ENCODE results near the gene SNORC. TPM values are rescaled to one million over a fixed set of nuclear protein-coding genes. Genes with fewer than 3 reads are reported as not detected.

SNORC gene
- total RNA-seq, 4 donors from 2014 or later = 2.5 to 27.2 (median 14.1) TPM

- no peak overlapping the region for H3K4me3 ChIP-seq (ENCODE audit: low read depth, poor library complexity, severe bottlenecking)
- intact Hi-C loops (cut with DNase I; ENCODE audit: low total_unique reads) = no loop called here
- peak in 1 of 2 donors; percentile 80 for DNase-seq (ENCODE audit: low spot score in 2 of 2)
- TF ChIP-seq POLR2A (IDR thresholded peaks at IDR 0.05) = no peak
- TF ChIP-seq CTCF (IDR thresholded peaks at IDR 0.05) = no peak
- WGBS, 2 donors = 79 to 83% methylated on average over 17 of the region's 17 CpGs
These were observed 10.8 kb downstream of the SNORC start for GRCh38 chr2:232880764-232881351.

- TF ChIP-seq POLR2A (IDR thresholded peaks at IDR 0.05) (no peak), CTCF (IDR thresholded peaks at IDR 0.05) (no peak)
- 91 to 96% methylated on average over 17 of the region's 17 CpGs for WGBS, 2 donors
- peak in 1 of 2 donors; percentile 63 for DNase-seq (ENCODE audit: low spot score in 2 of 2)
- no peak overlapping the region for H3K4me3 ChIP-seq (ENCODE audit: low read depth, poor library complexity, severe bottlenecking)
- intact Hi-C loops (cut with DNase I; ENCODE audit: low total_unique reads) = no loop called here
These were observed 12.0 kb downstream of the SNORC start for GRCh38 chr2:232882085-232882484.

GRCh38 chr2:232882505-232883115, 12.5 kb downstream of the SNORC start:
- intact Hi-C loops (cut with DNase I; ENCODE audit: low total_unique reads) = no loop called here
- 92% methylated on average over 20 of the region's 20 CpGs for WGBS, 2 donors
- TF ChIP-seq CTCF (IDR thresholded peaks at IDR 0.05) = no peak
- TF ChIP-seq POLR2A (IDR thresholded peaks at IDR 0.05) = no peak

GRCh38 chr2:232883116-232883721, 13.2 kb downstream of the SNORC start:
- intact Hi-C loops (cut with DNase I; ENCODE audit: low total_unique reads) = no loop called here
- DNase-seq (ENCODE audit: low spot score in 2 of 2) = peak in 1 of 2 donors; percentile 84
- WGBS, 2 donors = 93 to 94% methylated on average over 26 to 29 of the region's 29 CpGs
- H3K4me3 ChIP-seq (ENCODE audit: low read depth, poor library complexity, severe bottlenecking) = no peak overlapping the region
- TF ChIP-seq POLR2A (IDR thresholded peaks at IDR 0.05) (no peak), CTCF (IDR thresholded peaks at IDR 0.05) (no peak)

More at GRCh38 chr2:232882505-232883115, 12.5 kb downstream of the SNORC start:
- no peak overlapping the region for H3K4me3 ChIP-seq (ENCODE audit: low read depth, poor library complexity, severe bottlenecking)
- DNase-seq (ENCODE audit: low spot score in 2 of 2) = peak in 1 of 2 donors; percentile 78

- WGBS, 2 donors = 83 to 84% methylated on average over 11 of the region's 11 CpGs
- intact Hi-C loops (cut with DNase I; ENCODE audit: low total_unique reads) = no loop called here
- no peak for TF ChIP-seq POLR2A (IDR thresholded peaks at IDR 0.05)
- no peak for TF ChIP-seq CTCF (IDR thresholded peaks at IDR 0.05)
- no peak overlapping the region for H3K4me3 ChIP-seq (ENCODE audit: low read depth, poor library complexity, severe bottlenecking)
- peak in 1 of 2 donors; percentile 73 for DNase-seq (ENCODE audit: low spot score in 2 of 2)
These were observed 13.9 kb downstream of the SNORC start for GRCh38 chr2:232884001-232884421.

Measured in lower leg skin (tissue), 4 donors.